ENCODE measurements around the gene CDKN2D. TPM values are rescaled to one million over a fixed set of nuclear protein-coding genes. Genes with fewer than 3 reads are reported as not detected.
"Not testable (repeated sequence)": the region's sequence is repeated elsewhere in the genome, so short reads cannot be mapped to it uniquely, and the experiment has no call there.

The CDKN2D gene
- total RNA-seq, 1 experiment from 2014 or later: 13.8 TPM

DNA sequence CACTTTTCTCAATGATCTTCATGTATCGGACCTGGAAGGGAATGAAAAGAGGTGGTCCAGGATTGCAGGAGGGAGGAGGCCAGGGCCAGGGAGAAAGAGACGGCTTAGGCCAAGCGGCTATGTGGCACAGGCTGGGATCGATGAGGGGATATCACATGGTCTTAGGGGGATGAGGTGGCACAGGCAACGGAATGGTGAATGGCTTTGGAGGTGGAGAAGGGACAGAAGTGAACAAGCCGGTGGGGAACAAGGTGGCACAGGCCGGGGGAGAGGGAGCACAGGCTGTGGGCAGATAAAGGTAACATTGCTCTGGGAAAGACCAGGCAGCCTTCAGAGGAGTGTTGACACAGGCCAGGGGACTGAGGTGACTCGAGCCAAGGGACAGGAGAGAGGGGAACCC lies 5.7 kb upstream of the CDKN2D start:
- H3K9ac ChIP-seq (ENCODE audit: low read length): no peak overlapping the region
- ChIA-PET CTCF (interaction anchor here (1.6 kb wide), 1 partner anchor 91 kb away, joined by 6 read pairs; no protein-coding TSS in a partner anchor), RAD21 (ENCODE audit: low non-redundant PET in 1 of 2, low total read pairs in 2 of 2, uncharacterized antibody in 2 of 2, unreplicated experiment in 2 of 2) (no interaction called here), POLR2A (no interaction called here)
- H3K27ac ChIP-seq (ENCODE audit: low read depth, low read length): no peak overlapping the region
- H2AFZ ChIP-seq (ENCODE audit: low read depth, low read length, poor library complexity, severe bottlenecking): no peak overlapping the region
- TF ChIP-seq EZH2 (IDR thresholded peaks at IDR 0.05): no peak
- TF ChIP-seq SRF (IDR thresholded peaks at IDR 0.05; ENCODE audit: low read depth): no peak
- ATAC-seq: no peak
- no peaks in the 10 kb centered on the region for H3K79me2 ChIP-seq (ENCODE audit: insufficient read depth, low read length)
- H3K4me3 ChIP-seq (replicated peaks in 1 of 2; ENCODE audit: low read depth in 1 of 2, low read length in 2 of 2): no peak overlapping the region
- peaks cover under 1 to 10% of the 10 kb centered on the region in 2 experiments; a peak in 3 of 4 replicates for H3K36me3 ChIP-seq (ENCODE audit: control insufficient read depth in 1 of 2, insufficient read depth in 2 of 2, low read length in 2 of 2)
- no peaks in the 10 kb centered on the region for H3K9me2 ChIP-seq (ENCODE audit: insufficient read depth)
- BruUV-seq (replicated peaks): no TSS peak
- intact Hi-C loops (cut with micrococcal nuclease): no loop called here
- no peak for DNase-seq (ENCODE audit: low read depth, low spot score)
- no peaks in the 10 kb centered on the region for H3K27me3 ChIP-seq (ENCODE audit: insufficient read depth, low read length)
- H4K20me1 ChIP-seq (ENCODE audit: insufficient read depth): no peaks in the 10 kb centered on the region
- peaks cover 15 to 37% of the 10 kb centered on the region in 2 experiments for H3K4me1 ChIP-seq (ENCODE audit: control insufficient read depth in 1 of 2, insufficient read depth in 2 of 2, low read length in 2 of 2)
- H3K9me3 ChIP-seq (ENCODE audit: control insufficient read depth in 1 of 2, insufficient read depth in 1 of 2, low read depth in 1 of 2, low read length in 2 of 2): no peaks in the 10 kb centered on the region
- H3K4me2 ChIP-seq (ENCODE audit: low read length): no peak overlapping the region

DNA sequence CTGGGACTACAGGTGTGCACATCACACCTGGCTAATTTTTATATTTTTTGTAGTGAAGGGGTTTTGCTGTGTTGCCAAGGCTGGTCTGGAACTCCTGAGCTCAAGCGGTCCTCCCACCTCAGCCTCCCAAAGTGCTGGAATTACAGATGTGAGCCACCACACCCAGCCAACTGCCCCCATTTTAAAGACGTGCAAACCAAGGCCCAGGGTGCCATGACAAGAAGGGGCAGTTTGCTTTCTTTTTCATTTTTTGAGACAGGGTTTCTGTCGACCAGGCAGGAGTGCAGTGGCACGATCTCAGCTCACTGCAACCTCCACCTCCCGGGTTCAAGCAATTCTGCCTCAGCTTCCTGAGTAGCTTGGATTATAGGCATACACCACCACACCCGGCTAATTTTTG lies 5.0 kb upstream of the CDKN2D start:
- H3K27ac ChIP-seq (ENCODE audit: low read depth, low read length); H2AFZ ChIP-seq (ENCODE audit: low read depth, low read length, poor library complexity, severe bottlenecking); DNase-seq (ENCODE audit: low read depth, low spot score); H3K36me3 ChIP-seq (ENCODE audit: control insufficient read depth in 1 of 2, insufficient read depth in 2 of 2, low read length in 2 of 2); H3K9me2 ChIP-seq (ENCODE audit: insufficient read depth); H3K27me3 ChIP-seq (ENCODE audit: insufficient read depth, low read length); H3K4me2 ChIP-seq (ENCODE audit: low read length); H3K9me3 ChIP-seq (ENCODE audit: control insufficient read depth in 1 of 2, insufficient read depth in 1 of 2, low read depth in 1 of 2, low read length in 2 of 2); POLR2A ChIA-PET; H3K9ac ChIP-seq (ENCODE audit: low read length); H4K20me1 ChIP-seq (ENCODE audit: insufficient read depth); H3K79me2 ChIP-seq (ENCODE audit: insufficient read depth, low read length); H3K4me3 ChIP-seq (replicated peaks in 1 of 2; ENCODE audit: low read depth in 1 of 2, low read length in 2 of 2); ATAC-seq; BruUV-seq (replicated peaks): not testable (repeated sequence)
- peaks cover 16 to 41% of the 10 kb centered on the region in 2 experiments for H3K4me1 ChIP-seq (ENCODE audit: control insufficient read depth in 1 of 2, insufficient read depth in 2 of 2, low read length in 2 of 2)
- intact Hi-C loops (cut with micrococcal nuclease): loop anchor here (2.0 kb wide), 2 partner anchors 91 to 125 kb away; no protein-coding TSS in a partner anchor
- ChIA-PET RAD21 (ENCODE audit: low non-redundant PET in 1 of 2, low total read pairs in 2 of 2, uncharacterized antibody in 2 of 2, unreplicated experiment in 2 of 2) (interaction anchor here in 1 of 2 experiments (0.6 kb wide), 1 partner anchor 91 kb away, joined by 5 read pairs; no protein-coding TSS in a partner anchor), CTCF (interaction anchor here (1.1 to 1.6 kb wide), 2 partner anchors 12 to 90 kb away, joined by 3 to 6 read pairs; no protein-coding TSS in a partner anchor)

All from HCT116 (cell line).